SHP77 treated with DMSO at 0.1 percent for 48 hours (cell line): ENCODE data around the gene RTEL1.
"Not testable (repeated sequence)": the region's sequence is repeated elsewhere in the genome, so short reads cannot be mapped to it uniquely, and the experiment has no call there.

ENCODE experiments used
- DNase-seq: peaks from one replicate; lab custom pipeline; 2025; lab: John Stamatoyannopoulos, UW

RTEL1 gene

GRCh38 chr20:63664861-63665594, 6.9 kb downstream of the RTEL1 start:
- no peak for DNase-seq

GRCh38 chr20:63665708-63666107, 7.6 kb downstream of the RTEL1 start:
- DNase-seq: no peak

GRCh38 chr20:63667858-63668257, 9.7 kb downstream of the RTEL1 start:
- DNase-seq: no peak

DNA sequence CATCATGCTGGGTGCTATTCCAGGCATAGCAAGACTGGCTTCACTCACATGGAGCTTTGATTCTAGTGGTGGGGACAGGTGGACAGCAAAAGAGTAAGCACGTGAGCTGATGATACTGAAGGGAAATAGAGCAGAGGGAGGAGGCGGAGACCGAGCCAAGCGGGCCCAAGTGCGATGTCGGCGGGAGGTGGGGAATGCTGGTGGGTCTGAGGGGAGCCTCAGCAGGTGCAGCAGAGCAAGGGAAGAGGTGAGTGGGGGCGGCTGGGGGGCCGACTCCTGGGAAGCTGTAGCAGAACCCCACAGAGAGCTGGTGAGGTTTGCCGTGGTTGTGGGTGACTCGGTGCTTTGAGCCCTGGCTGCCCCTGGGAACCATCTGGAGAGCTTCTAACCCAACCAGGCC, 10.2 kb downstream of the RTEL1 start:
- DNase-seq: no peak

DNA sequence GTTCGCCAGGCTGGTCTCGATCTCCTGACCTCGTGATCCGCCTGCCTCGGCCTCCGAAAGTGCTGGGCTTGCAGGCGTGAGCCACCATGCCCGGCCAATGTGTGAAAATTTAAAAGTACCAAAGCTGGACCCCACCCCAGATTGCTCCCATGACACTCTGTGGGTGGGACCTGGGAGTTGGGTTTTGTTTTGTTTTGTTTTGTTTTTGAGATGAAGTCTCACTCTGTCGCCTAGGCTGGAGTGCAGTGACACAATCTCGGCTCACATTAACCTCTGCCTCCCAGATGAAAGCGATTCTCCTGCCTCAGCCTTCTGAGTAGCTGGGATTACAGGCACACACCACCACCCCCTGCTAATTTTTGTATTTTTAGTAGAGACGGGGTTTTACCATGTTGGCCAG, 13.6 kb downstream of the RTEL1 start:
- not testable (repeated sequence) for DNase-seq

GRCh38 chr20:63672666-63673065, 14.6 kb downstream of the RTEL1 start:
- no peak for DNase-seq

- DNase-seq: no peak
Measured at GRCh38 chr20:63673951-63674350, 15.8 kb downstream of the RTEL1 start.

DNA sequence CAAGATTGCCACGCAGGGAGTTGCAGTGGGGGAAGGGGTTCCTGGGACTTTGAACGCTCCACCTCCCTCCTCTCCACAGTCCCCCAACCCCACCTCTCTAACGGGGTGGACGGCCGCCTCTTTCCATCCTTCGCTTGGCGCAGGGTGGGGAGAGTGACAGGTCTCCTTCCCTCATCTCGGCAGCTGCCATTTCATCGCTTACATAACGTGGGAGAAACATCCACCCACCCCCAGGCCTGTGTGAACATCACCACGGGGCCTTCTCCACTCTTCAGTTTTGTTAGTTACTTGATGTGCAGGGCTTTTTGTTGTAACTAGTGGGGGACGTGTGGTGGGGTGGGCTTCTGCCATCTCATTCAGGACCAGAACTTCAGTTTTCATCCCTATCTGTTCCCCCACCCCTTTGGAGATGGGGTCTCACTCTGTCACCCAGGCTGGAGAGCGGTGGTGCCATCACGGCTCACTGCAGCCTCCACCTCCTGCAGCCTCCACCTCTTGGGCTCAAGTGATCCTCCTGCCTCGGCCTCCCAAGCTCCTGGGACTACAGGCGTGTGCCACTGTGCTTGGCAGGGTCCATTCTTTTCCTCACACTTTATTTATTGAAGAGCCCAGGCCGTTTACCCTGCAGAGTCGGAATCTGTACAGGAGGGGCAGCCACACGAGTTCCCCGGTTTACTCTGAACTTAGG, 17.7 kb downstream of the RTEL1 start:
- no peak for DNase-seq

DNA sequence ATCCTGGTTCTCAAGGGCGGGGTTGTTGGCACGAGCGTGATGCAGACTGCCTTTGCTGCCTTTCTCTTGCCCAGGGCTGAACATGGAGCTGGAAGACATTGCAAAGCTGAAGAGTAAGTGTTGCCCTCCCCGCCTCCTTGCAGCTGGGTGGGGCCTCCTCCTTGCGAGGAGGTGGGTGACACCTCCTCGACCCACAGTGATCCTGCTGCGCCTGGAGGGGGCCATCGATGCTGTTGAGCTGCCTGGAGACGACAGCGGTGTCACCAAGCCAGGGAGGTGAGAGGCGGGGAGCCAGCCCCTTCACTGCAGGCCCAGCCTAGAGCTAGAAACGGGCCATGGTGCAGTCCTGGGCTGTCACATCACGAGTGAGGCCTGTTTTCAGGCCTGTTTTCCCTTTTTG, 20.0 kb downstream of the RTEL1 start:
- DNase-seq: no peak

- DNase-seq: no peak
Measured at GRCh38 chr20:63678667-63679465, 20.8 kb downstream of the RTEL1 start.

DNA sequence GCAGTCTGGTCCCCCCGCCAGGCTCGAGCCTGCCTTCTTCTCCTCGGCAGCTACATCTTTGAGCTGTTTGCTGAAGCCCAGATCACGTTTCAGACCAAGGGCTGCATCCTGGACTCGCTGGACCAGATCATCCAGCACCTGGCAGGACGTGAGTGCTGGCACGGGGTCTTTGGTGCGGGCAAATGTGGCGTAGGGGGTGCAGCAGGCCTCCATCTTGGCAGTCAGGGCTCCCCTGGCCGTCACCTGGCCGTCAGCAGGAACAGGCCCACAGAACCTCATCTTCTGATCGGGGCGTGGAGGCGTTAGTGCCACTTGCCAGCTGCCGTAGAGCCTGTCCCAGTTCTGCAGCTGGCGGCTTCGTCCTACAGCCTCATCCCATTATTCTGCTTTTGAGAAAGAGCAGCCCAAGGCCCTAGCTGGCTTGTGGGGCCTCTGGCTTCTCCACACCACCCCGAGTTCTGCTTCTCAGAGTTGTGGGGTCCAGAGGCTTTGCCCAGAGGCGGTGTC, 21.7 kb downstream of the RTEL1 start:
- DNase-seq: no peak

- no peak for DNase-seq
Measured at GRCh38 chr20:63680427-63680826, 22.3 kb downstream of the RTEL1 start.

DNA sequence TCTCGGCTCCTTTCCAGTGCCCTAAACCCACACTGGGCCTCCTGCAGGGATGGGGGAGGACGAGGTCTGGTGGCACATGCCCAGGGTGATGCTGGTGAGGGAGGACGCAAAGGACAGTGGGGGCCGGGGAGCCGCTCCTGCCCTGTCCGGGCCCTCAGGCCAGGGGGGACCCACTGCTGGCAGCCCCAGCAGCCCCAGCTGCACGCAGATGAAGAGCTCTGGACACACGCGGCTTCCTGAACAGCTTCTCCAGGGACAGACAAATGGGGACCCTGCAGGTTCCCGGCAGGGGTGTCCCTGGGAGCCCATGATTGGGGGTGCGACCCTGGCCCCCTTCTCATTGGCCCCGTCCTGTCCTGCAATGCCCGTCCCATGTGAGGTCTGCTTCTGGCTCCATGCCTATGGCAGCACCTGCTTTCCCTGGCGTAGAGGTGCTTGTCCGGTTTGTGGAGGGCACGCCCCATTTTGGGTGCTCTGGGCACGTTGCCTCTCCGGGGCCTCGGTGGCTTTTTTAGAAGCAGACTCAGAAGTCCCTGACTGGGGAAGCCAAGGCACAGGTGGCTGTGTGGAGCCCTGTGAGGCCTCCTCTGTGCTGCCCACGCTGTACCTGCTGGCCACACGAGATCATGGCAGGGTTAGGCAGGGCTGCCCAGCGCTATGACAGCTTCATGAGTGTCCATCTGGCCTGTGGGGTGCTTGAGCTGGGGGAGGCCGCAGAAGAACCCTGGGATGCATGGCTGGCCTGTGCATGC, 22.9 kb downstream of the RTEL1 start:
- no peak for DNase-seq

- no peak for DNase-seq
Measured at GRCh38 chr20:63681609-63682142, 23.6 kb downstream of the RTEL1 start.

GRCh38 chr20:63682384-63683139, 24.4 kb downstream of the RTEL1 start:
- no peak for DNase-seq

DNA sequence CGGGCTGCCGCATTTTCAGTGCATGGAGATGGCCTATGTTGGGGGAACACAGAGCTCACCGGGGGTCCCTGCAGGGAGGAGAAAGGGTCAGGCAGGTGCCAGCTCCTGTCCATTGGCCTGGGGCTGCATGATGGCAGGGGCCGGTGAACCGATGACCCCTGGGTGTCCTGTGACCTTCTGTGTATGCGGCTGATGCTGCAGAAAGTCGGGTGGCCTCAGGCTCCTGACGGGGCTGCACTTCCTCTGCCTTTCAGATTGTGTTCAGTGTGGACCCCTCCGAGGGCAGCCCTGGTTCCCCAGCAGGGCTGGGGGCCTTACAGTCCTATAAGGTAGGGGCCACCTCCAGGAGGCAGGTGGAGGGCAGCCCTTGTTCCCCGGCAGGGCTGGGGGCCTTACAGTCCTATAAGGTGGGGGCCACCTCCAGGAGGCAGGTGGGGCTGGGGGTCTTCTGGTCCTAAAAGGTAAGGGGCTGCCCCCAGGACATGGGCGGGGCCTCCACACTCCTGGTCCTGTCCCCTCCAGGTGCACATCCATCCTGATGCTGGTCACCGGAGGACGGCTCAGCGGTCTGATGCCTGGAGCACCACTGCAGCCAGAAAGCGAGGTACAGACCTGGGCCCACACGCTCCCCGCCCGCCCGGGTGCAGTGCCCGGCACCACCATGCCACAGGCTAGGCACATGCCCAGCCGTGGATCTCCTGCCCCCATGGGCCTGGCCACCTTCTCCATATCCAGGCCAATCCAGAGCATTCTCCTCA, 27.3 kb downstream of the RTEL1 start:
- no peak for DNase-seq

DNA sequence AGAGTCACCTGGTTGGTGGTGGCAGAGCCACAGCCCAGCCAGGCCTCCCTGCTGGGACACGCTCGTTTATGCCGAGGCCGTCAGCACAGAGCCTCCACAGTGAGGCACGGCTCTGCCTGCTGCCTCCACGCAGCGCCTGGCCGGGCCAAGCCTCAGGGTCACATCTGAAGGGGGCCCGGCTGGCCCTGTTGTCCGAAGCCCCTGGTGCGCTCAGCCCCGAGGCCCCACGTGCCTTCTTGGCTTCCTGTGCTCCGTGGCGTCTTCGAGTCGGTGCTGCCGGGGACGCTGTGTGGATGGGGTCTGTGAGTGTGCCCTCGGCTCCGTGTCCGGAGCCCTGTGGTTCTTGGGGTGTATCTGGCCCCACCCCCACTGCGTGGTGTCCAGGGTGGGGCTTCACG, 28.0 kb downstream of the RTEL1 start:
- DNase-seq: no peak

GRCh38 chr20:63686492-63687321, 28.6 kb downstream of the RTEL1 start:
- no peak for DNase-seq
